ENCODE measurements around the gene PDE4D.

- TF ChIP-seq CTCF (IDR thresholded peaks at IDR 0.05) (no peak), POLR2AphosphoS5 (IDR thresholded peaks at IDR 0.05) (no peak), POLR2A (IDR thresholded peaks at IDR 0.05) (no peak), EP300 (IDR thresholded peaks at IDR 0.05) (no peak)
Measured at GRCh38 chr5:59276917-59277372, 616.6 kb downstream of the PDE4D start.
